RKO (cell line): ENCODE measurements around the gene SRR.
A peak's percentile ranks its signal among the peaks of the same experiment; 100 is the strongest.
"Not testable (repeated sequence)": the region's sequence is repeated elsewhere in the genome, so short reads cannot be mapped to it uniquely, and the experiment has no call there.

Source experiments
- DNase-seq: peaks from one replicate; pipeline ENCODE4 v3.0.0-alpha.2; 2016; ENCODE audit warnings: low spot score

The SRR gene

DNA sequence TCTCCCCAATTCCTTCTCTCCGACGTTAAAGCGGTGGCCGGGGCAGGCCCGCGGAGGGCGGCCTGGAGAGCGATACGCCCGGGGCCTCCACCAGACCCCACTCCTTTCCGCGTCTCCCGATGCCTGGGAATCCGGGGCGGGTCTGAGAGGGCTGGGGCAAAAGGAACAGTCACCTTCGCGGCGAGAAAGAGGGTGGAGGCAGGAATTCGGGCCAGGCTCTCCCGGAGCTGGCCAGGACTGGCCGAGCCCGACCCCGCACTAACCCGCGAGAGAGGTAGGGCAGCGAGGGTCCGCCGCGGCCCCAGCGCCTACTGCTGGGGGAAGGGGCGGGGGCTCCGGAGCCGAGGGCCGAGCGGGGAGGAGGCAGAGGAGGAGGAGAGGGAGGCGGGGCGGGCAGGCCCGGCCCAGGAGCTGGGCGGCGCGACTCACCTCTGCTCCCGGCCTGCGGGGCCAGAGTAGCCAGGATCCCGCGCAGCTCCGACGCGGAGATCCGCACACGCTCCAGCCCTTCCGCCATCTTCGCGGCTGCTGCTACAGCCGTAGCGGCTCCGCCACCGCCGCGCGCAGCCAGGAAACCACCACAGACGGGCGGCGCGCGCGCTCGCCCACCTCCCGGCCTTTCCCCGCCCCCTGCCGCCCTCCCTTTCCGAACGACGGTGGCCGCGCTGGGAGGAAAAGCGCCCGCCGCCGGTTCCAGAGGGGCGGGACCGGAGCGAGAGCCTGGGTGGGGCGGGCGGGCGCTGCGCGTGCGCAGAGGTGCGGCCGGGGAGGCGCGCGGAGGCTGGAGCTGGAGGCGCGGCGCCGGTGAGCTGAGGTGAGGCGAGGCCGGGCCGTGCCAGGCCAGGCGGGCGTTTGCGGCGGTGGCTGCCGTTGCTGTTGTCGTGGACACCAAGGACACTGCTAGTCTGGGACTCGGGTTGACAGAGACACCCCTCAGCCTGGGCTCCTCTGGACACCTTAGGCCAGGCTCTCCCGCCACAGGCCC lies at the start of gene SRR, which contains the start of gene SMG6:
SRR (plus strand) TSS at position 747 of the 985 bp plus-strand sequence. CDS start 11,611 bp downstream, outside the sequence.
SMG6 (minus strand) TSS at position 582 of the 985 bp plus-strand sequence; CDS start at position 517, 65 bp downstream.
- DNase-seq = peak; percentile 86

DNA sequence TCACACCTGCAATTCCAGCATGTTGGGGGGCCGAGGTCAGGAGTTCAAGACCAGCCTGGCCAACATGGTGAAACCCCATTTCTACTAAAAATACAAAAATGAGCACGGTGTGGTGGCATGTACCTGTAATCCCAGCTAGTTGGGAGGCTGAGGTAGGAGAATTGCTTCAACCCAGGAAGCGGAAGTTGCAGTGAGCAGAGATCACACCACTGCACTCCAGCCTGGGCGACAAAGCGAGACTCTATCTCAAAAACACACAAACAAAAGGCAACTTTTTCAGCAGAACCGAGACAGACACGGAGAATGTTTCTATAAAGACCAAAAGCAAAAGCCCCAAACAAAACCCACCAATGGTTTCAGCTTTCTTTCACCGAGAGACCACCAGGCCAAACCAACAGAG lies 44.9 kb upstream of the SRR start:
- DNase-seq = not testable (repeated sequence)

- no peak for DNase-seq
Observed at GRCh38 chr17:2259769-2260536, 43.8 kb upstream of the SRR start.

GRCh38 chr17:2262135-2262587 lies 41.6 kb upstream of the SRR start:
- peak; percentile 29 for DNase-seq

DNA sequence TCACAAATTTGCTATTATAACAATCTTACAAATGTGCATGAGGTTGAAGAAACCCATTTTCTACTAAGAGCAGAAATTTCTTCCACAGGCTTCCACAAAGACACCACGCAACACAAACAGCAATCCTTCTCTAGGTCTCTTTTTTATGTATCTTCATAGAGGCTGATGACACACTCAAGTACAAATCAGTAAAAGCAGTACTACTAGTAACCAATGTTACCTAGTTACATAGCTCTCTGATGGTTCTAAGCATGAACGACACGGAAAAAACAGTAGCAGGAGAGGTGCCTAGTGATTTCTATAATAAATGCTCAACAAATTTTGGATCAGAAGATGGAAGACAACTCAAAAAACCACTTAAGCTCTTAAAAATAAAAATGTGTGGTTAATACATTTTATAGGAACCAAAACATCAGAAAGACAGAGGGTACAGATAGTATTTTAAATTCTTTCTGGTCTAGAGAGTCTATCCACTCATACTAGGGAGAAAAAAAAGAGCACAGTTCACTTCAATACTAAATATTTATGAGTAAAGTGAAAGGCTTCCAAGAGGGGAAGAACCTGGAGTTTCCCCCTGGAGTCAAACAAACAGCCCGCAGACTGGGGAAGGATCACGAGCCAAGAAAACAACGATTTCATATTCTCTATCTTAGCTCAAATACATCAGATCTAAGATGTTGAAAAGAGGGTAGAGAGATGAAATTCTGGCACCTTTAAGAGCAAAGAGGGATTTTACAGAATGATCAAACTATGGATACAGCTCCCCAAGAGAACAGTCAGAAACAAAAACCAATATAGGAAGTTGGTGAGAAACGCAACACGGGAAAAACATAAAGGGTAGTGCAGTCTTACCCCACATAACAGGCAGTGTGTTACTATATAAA lies 40.3 kb upstream of the SRR start:
- no peak for DNase-seq

DNA sequence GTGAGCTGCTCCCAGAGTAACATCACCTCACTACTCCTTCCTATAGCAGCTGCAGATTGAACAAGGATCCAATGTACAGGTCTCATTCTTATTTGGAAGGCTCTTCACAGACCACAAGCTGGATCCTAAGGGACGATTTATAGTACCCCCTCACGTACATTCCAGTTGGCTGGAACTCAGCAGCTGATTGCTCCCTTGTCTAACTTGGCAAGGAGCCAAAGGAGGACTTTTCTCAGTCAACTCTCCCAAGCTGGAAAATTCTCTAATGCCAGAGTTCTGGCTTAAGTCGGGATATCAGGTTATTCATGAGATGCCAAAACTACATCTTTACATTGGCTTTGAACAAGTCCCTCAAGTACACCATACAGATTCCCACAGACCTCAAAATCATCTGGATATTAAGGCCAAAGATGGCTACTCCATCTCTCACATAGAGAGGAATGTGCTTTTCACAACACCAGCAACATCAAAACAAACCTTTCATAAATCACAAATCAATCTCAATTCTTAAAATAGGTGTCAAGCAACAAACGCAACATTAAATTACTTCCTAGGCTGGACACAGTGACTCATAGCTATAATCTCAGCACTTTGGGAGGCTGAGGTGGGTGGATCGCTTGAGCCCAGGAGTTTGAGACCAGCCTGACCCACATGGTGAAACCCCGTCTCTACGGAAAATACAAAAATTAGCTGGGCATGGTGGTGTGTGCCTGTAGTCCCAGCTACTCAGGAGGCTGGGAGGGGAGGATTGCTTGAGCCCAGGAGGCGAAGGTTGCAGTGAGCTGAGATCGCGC lies 39.5 kb upstream of the SRR start:
- no peak for DNase-seq

GRCh38 chr17:2265166-2265565 lies 38.6 kb upstream of the SRR start:
- DNase-seq = not testable (repeated sequence)

DNA sequence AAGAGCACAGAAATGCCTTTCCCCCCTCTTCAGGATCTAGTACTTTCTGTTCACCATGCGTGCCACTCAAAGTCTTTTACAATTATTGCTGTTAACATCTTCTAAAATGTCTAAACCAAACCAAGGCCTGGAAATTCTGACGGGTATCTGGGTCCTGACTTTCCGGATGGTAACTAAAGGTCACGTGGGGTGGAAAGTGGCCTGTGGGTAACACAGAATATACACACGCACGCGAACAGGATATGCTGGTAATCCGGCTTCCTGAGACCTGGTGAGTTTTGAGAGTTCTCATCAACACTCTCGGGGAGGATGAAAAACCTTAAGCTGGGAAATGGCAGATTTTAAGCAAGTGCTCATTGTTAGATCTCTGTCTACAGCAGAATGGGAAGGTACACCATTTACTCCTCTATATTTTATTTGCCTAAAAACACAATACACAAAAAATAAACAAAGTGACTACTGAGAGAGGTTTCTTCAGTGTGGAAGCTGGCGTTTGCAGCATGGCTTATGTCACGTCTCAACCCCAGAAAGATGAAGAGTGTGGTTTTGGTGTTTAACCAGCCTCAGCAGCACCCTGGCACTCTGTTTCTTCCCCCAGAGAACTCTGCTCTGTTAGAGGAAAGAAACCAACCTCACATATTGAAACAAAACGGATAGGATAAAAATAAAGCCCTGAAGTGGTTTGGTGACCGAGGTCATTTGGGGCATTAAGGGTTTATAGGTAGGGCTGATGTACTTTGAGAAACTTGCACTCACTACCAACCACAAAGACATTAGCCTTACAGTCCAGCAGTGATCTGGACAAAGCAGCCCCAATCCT lies 37.5 kb upstream of the SRR start:
- no peak for DNase-seq

DNA sequence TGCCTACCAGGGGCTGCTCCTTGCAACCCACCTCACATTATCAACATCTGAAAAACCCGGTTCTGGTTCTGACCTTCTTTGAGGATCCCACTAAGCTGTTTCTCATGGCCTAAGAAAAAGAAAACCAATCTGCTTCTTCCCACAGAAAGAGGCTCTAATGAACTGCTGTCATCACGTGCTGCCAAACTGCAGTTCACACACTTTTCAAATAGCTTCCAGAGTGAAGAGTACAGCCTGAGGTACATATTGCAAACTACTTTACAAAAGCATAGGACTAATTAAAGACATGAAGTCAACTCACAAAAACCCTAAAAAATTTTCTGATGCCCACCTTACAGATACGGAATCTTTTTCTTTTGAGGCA lies 36.9 kb upstream of the SRR start:
- DNase-seq = no peak

DNA sequence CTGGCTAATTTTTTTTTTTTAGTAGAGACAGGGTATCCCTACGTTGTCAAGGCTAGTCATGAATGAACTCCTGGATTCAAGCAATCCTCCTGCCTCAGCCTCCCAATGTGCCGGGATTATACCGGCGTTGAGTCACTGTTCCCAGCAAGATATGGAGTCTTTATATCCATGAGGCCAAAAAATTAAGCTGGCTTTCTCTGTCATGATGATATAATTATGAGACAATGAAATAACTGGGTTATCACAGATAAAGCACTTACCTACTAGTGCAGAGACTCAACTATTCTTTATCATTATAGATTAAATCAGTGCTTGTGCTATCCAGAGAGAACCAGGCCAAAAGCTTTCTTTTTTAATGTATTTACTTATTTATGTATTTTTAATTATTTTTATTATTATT lies 36.4 kb upstream of the SRR start:
- DNase-seq = no peak

- DNase-seq = no peak
Observed at GRCh38 chr17:2271985-2272702, 31.6 kb upstream of the SRR start.

GRCh38 chr17:2274414-2274813 lies 29.3 kb upstream of the SRR start:
- no peak for DNase-seq

DNA sequence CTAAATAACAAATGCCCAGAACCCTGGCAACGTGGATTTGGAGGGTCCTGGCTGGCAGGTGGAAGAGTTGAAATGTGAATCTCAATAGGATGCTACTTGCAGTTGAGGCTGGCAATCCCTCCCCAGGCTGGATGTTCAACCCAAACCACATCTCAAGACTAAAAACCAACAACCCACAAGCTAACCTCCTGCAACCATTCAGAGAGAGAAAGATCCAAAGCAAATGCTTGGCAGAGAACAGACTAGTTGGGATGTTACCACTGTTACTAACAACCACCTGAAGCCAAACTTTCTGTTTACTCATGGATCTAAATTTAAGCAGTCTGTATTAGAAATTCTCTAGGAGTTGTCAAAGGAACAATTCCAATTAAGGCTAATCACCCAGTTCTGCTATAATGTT lies 28.0 kb upstream of the SRR start:
- DNase-seq = no peak

- DNase-seq = no peak
Observed at GRCh38 chr17:2277429-2278170, 26.1 kb upstream of the SRR start.

DNA sequence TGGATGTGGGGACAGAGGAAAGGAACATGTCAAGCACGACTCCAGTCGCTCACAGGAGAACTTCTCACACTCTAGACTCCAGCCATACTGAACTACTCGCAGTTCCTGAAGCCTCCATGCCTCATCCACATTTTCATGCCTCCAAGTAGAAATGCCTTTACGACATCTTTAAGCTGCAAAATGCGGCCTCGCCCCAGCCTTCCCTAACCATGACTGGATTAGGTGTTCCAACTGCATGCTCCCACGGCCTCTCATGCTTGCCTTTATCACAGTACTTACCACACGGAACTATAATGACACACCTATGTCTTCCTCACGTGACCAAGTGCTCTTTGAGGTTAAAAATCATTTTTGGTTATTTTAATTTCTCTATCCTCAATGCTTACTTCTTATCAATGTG lies 24.0 kb upstream of the SRR start:
- no peak for DNase-seq

GRCh38 chr17:2282297-2282873 lies 21.4 kb upstream of the SRR start:
- DNase-seq = peak; percentile 82

GRCh38 chr17:2283302-2283701 lies 20.4 kb upstream of the SRR start:
- no peak for DNase-seq

DNA sequence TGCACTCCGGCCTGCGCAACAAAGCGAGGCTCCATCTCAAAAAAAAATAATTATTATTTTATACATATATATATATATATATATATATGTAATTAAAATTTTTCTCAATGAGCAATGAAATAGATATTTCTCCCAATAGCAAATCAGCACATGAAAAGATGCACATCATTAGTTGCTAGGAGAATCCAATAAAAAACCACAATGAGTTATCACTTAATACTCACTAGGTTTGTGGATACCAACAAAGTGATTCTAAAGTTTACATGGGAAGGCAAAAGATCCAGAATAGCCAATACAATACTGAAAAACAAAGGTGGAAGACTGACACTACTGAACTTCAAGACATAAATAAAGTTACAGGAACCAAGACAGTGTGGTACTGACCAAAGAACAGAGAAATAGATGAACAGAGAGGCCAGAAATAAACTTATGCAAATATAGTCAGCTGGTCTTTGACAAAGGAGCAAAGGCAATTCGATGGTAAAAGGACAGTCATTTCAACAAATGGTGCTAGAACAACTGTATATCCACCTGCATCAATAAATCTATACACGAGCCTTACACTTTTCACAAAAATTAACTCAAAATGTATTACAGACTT lies 13.8 kb upstream of the SRR start:
- DNase-seq = peak; percentile 14
